Aorta (tissue), 5 donors: ENCODE results near the gene CD69. TPM values are rescaled to one million over a fixed set of nuclear protein-coding genes. Genes with fewer than 3 reads are reported as not detected.

Experiments
- ATAC-seq: fragments of 200-7000 bp; cut with Tn5 transposase; one replicate; pipeline ENCODE4 v1.9.1; 2022; ENCODE audit warnings: moderate library complexity; ENCODE audit not compliant: low FRiP score
- DNase-seq, 2 donors: peaks; one replicate each; pipeline ENCODE4 v3.0.0-alpha.2; 2020
- H3K27ac ChIP-seq, 2 donors: one replicate each; pipeline ENCODE4 v1.5.1; 2013; ENCODE audit warnings: low read length in 2 of 2, mild to moderate bottlenecking in 2 of 2, moderate library complexity in 2 of 2, control low read depth in 1 of 2, inconsistent platforms in 1 of 2, low read depth in 1 of 2
- H3K27me3 ChIP-seq, 2 donors: one replicate each; pipeline ENCODE4 v1.6.1; 2013; ENCODE audit warnings: control low read depth in 1 of 2, low read length in 1 of 2, mild to moderate bottlenecking in 1 of 2, moderate library complexity in 1 of 2; ENCODE audit not compliant: insufficient read depth in 2 of 2, control insufficient read depth in 1 of 2
- H3K36me3 ChIP-seq, 2 donors: one replicate each; pipeline ENCODE4 v1.6.1; 2013; ENCODE audit warnings: control low read depth in 1 of 2, low read length in 1 of 2, mild to moderate bottlenecking in 1 of 2; ENCODE audit not compliant: insufficient read depth in 2 of 2, control insufficient read depth in 1 of 2
- H3K4me1 ChIP-seq, 2 donors: one replicate each; pipeline ENCODE4 v1.6.1; 2013; ENCODE audit warnings: low read length in 2 of 2, control low read depth in 1 of 2, mild to moderate bottlenecking in 1 of 2, moderate library complexity in 1 of 2; ENCODE audit not compliant: insufficient read depth in 2 of 2, control insufficient read depth in 1 of 2
- H3K4me3 ChIP-seq, 2 donors: one replicate each; pipeline ENCODE4 v1.5.1; 2013; ENCODE audit warnings: low read length in 2 of 2, control low read depth in 1 of 2, mild to moderate bottlenecking in 1 of 2
- H3K9me3 ChIP-seq: one replicate; pipeline ENCODE4 v1.6.1; 2013; ENCODE audit warnings: mild to moderate bottlenecking, low read length; ENCODE audit not compliant: control insufficient read depth
- WGBS, 2 donors: extraction: QIAGEN DNeasy Blood & Tissue Kit; methylation state at CpG; one replicate each; pipeline ENCODE4 v1.1.7; 2013; 5-methylcytosine and 5-hydroxymethylcytosine counted together
- intact Hi-C, 2 donors: fragments of 100-400 bp; cut with DNase I; formaldehyde crosslinking; loops; one replicate each; pipeline versions ENCODE4 v1.14.2 to v1.15.0; 2022
- polyA plus RNA-seq, 2 donors: library from polyadenylated mRNA; stranded (reverse); fragments of 200-250 nt; gene quantifications; one replicate each; pipeline ENCODE4 v1.2.3, GENCODE V29; 2013
- total RNA-seq, 2 donors: library from RNA; stranded (reverse); fragmentation: NEBNext Ultra II Directional; extraction: Animal tissue kit (Norgen Biotek cat#: 25700); gene quantifications; one replicate each; pipeline ENCODE4 v1.2.1, GENCODE V29; 2021
- donor health status: healthy with polysubstance abuse.
- donor health status: Bipolar disorder and iron deficiency.
- donor health status: DM: no; HTN: no; CAD: no.
- donor health status: DM: no; HTN: no; CAD: no.
- donor health status: DM: yes; HTN: yes; CAD: no.

CD69 gene
- total and polyA plus RNA-seq, 4 donors: 0.59 to 8.4 (median 4.4) TPM; not detected in 1

- 31 to 42% methylated on average over 7 of the region's 7 CpGs for WGBS, 2 donors
- H3K27ac ChIP-seq: no peak overlapping the region
- intact Hi-C loops: no loop called here
Measured at GRCh38 chr12:9796971-9797370, 36.3 kb upstream of the CD69 start.

DNA sequence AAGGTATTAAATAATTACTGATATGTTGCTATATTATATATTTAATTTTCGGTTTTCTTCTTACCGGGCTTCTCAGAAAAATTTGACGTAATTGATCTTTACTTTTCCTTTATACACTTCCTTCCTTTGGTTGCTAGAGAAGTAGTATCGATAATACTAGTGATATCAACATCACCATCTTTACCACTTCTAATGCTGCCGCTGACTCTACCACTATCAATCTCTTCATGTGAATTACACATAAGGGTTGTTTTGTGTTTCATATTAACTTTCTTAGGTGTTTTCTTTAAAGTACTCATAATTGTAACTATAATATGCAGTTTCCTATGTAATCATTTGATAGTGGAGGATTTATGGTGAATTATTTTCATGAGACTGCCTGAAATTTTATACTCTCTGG lies 35.6 kb upstream of the CD69 start:
- ATAC-seq: no peak
- 77 to 87% methylated on average over 5 of the region's 5 CpGs for WGBS, 2 donors

More at GRCh38 chr12:9796971-9797370, 36.3 kb upstream of the CD69 start:
- Histone ChIP-seq H3K9me3 (no peaks in the 10 kb centered on the region), H3K27me3 (no peaks in the 10 kb centered on the region), H3K4me1 (peaks cover 0 to 1% of the 10 kb centered on the region in 2 donors), H3K4me3 (no peak overlapping the region), H3K36me3 (no peaks in the 10 kb centered on the region)
- ATAC-seq (no peak), DNase-seq (no peak)

GRCh38 chr12:9795945-9796344 lies 35.2 kb upstream of the CD69 start:
- peaks cover 0 to 1% of the 10 kb centered on the region in 2 donors for H3K4me1 ChIP-seq
- DNase-seq (no peak), ATAC-seq (no peak)
- no peaks in the 10 kb centered on the region for H3K36me3 ChIP-seq
- H3K9me3 ChIP-seq: no peaks in the 10 kb centered on the region
- H3K27me3 ChIP-seq: no peaks in the 10 kb centered on the region
- intact Hi-C loops: no loop called here
- no peak overlapping the region for H3K4me3 ChIP-seq
- WGBS, 2 donors: 88 to 89% methylated on average over 2 of the region's 2 CpGs
- H3K27ac ChIP-seq: no peak overlapping the region

More for the DNA sequence above, 35.6 kb upstream of the CD69 start:
- intact Hi-C loops: no loop called here
- Histone ChIP-seq H3K36me3 (no peaks in the 10 kb centered on the region), H3K4me1 (peaks cover 0 to 1% of the 10 kb centered on the region in 2 donors), H3K4me3 (no peak overlapping the region), H3K9me3 (no peaks in the 10 kb centered on the region), H3K27me3 (no peaks in the 10 kb centered on the region), H3K27ac (no peak overlapping the region)
- no peak for DNase-seq

DNA sequence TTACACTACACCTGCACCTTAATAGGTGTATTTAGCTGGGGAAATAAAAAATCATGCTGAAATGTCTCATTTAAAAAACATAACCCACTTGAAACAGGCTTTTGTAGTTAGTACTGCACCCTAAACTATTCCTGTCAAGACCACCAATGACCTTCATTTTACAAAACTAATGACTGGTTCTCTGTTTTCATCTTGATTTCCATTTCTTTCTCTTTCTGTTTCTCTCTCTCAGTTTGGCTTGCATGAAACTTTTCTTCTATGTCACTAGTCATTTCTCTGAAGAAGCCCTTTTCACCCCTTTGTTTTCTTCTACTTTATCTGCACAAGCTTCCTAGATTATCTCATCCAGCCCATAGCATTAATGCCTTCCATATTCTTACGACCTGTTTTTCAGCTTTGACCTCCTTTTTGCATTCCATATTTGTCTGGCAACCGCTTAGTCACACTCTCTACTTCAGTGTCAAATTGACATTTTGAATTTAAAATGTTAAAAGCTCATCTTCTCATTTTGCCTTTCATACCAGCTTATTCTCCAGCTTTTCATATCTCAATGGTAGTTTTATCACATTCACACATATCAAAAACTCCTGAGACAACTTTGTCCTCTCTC lies 33.9 kb upstream of the CD69 start:
- Histone ChIP-seq H3K4me1 (peaks cover 0 to 1% of the 10 kb centered on the region in 2 donors), H3K27ac (no peak overlapping the region), H3K9me3 (peaks cover 3% of the 10 kb centered on the region), H3K36me3 (no peaks in the 10 kb centered on the region), H3K27me3 (no peaks in the 10 kb centered on the region), H3K4me3 (no peak overlapping the region)
- intact Hi-C loops: no loop called here
- 39 to 43% methylated on average over 2 of the region's 2 CpGs for WGBS, 2 donors
- ATAC-seq: no peak
- no peak for DNase-seq

DNA sequence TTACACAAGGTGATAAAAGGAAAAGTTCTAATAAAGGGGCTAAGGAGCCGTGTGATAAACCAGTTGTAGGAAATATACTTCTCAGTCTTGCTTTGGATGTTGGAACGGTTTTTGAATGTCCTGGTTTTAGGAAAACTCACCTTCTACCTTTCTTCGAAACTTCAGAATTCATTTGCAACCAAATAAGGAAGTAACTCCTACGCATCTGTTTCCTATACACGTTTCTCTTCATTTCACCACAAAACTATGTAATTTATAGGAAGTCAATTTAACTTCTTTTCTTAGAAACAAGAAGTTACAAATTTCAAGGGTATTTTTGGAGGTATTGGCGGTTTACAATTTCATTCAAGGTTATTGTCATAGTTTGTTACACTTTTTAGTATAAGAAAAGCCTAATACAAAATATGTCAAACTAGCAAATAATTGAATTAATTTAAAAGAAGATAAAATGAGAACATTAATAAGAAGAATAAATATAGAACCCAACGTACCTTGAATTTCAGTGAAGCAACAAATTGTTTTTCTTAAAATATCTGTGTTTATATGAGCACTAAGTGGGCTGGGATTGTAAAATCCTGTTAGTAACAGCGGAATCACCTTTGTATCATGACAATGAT lies 33.2 kb upstream of the CD69 start:
- intact Hi-C loops: no loop called here
- Histone ChIP-seq H3K4me3 (no peak overlapping the region), H3K4me1 (peaks cover 0 to 1% of the 10 kb centered on the region in 2 donors), H3K9me3 (peaks cover 3% of the 10 kb centered on the region), H3K27ac (no peak overlapping the region), H3K27me3 (no peaks in the 10 kb centered on the region), H3K36me3 (no peaks in the 10 kb centered on the region)
- DNase-seq: no peak
- WGBS, 2 donors: 62 to 69% methylated on average over 8 of the region's 8 CpGs
- no peak for ATAC-seq

DNA sequence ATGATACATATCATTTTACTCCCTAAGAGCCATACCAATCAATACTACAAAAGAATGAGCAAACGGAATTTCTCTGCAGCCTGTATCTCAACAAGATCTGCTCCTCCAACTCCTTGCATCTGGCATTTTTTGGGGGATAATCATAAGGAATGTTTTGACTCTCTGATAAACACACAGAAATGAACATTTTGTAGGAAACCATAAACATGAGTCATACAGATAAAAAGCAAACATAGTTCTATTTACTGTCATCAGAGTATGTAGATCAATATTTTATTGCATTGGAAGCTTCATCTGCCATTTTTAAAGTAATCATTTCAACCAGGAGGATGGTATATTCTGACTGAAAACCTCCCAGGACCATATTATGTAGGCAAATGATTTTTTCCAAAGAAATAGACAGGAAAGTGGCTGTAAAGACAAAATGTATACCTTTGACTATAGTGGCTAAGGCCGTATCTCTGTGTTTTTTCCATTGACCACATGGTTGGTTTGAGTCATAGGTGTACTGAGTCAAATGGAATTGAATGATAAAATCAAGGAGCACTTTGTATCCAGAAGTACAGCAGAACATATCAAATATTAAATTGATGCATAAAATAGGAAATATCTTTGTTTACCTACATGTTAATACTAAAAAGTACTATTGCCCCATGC lies 32.4 kb upstream of the CD69 start:
- no peak overlapping the region for H3K27ac ChIP-seq
- H3K4me3 ChIP-seq: no peak overlapping the region
- H3K36me3 ChIP-seq: no peaks in the 10 kb centered on the region
- intact Hi-C loops: no loop called here
- H3K4me1 ChIP-seq: peaks cover 0 to under 1% of the 10 kb centered on the region in 2 donors
- ATAC-seq: no peak
- DNase-seq: no peak
- H3K9me3 ChIP-seq: peaks cover 3% of the 10 kb centered on the region
- WGBS, 2 donors: 69 to 71% methylated on average over 2 of the region's 2 CpGs
- H3K27me3 ChIP-seq: no peaks in the 10 kb centered on the region

DNA sequence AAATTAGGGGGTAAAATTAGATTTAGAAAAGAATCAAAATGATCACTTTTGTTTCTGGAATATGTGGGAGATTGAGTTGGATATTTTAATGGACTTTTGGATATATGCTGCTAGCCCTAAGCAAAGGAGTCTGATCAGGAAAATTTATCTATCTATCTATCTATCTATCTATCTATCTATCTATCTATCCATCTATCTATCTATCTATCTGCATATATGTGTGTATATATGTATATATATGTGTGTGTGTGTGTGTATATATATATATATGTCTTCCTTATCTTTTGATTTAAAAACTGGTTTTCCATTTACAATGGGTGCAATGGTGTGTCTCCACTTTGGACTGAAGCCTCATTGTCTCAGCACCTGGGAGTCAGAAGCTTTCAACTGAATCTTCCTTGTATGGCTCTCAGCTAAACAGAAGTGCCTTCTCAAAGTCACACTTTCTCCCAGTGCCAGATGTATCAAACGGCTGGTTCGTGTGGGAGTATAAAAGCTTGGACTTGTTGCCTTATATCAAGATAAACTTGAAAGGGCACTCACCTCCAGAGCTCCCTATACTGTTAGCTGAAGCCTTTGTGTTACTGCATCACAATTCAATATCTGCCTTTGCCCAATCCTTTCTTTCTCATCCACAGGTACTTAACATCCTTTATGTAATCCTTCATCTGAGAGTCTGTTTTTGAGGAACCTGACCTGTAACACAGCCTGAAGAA lies 31.6 kb upstream of the CD69 start:
- intact Hi-C loops: no loop called here
- DNase-seq (no peak), ATAC-seq (no peak)
- no peaks in the 10 kb centered on the region for H3K4me1 ChIP-seq
- WGBS, 2 donors: 24 to 43% methylated on average over 2 of the region's 2 CpGs
- H3K9me3 ChIP-seq: peaks cover 3% of the 10 kb centered on the region
- H3K36me3 ChIP-seq: no peaks in the 10 kb centered on the region
- H3K27me3 ChIP-seq: no peaks in the 10 kb centered on the region
- no peak overlapping the region for H3K27ac ChIP-seq
- H3K4me3 ChIP-seq: no peak overlapping the region

DNA sequence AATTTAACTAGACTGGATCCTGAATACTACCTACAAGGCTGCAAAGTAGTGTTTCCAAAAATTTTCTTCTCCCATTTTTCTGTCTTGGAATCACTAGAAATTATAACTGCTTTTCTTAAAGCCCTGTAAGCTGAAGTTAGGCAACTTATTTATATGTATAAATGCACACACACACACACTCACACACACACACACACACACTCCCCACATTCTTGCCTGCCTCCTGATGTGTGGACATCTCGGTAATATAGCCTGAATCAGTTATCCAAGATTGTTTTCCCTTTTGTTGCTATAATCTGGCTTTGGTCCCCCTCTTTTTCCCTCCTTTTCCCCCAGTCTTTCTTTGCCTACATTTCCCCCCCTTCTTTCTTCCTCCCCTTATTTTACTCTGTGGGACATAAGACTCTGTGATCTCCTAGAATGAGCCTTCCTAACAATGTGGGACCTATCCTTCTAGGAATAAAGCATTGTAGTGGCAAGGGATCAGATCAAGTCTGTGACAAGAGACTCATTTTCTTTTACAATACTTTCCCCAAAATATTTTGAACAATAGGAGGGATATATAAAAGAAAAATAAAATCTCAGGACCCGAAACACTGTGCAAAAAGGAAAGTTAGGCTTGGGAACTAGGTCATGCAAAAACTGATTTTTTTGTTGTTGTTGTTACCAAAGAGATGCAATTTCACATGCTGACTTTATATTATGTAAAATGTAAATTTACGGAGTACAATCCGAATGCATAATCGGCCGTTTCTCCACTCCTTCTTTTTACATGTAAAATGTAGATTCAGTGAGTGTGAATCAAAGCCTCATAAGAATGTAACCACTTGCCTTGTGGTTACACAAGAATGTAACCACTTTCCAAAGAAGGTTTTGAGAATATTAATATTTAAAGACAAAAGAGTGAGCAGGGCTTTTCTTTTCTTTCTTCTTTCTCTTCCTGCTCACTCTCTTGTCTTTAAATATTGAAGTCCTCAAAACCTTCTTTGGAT lies 26.3 kb upstream of the CD69 start:
- Histone ChIP-seq H3K27ac (no peak overlapping the region), H3K36me3 (no peaks in the 10 kb centered on the region), H3K4me3 (no peak overlapping the region), H3K4me1 (no peaks in the 10 kb centered on the region), H3K9me3 (peaks cover 3% of the 10 kb centered on the region), H3K27me3 (no peaks in the 10 kb centered on the region)
- ATAC-seq (no peak), DNase-seq (no peak)
- WGBS, 2 donors: 57 to 58% methylated on average over 6 of the region's 6 CpGs
- intact Hi-C loops: no loop called here
